Mucosa of descending colon (tissue), 3 donors: ENCODE results near the gene KCNQ5. TPM values are rescaled to one million over a fixed set of nuclear protein-coding genes. Genes with fewer than 3 reads are reported as not detected.

Experiments
- ATAC-seq: fragments of 200-7000 bp; cut with Tn5 transposase; one replicate; pipeline ENCODE4 v1.9.1; 2020; ENCODE audit warnings: mild to moderate bottlenecking, moderate library complexity
- DNase-seq, 3 donors: peaks; one replicate each; pipeline ENCODE4 v3.0.0-alpha.2; 2020
- H3K36me3 ChIP-seq: fragments of 200-600 bp; one replicate; pipeline ENCODE4 v1.8.0; 2021; ENCODE audit warnings: low read depth, mild to moderate bottlenecking
- H3K4me1 ChIP-seq: fragments of 200-600 bp; one replicate; pipeline ENCODE4 v1.8.0; 2021; ENCODE audit warnings: low read depth, mild to moderate bottlenecking
- H3K4me3 ChIP-seq: fragments of 200-600 bp; one replicate; pipeline ENCODE4 v1.8.0; 2021; ENCODE audit warnings: mild to moderate bottlenecking
- H3K9me3 ChIP-seq: fragments of 200-600 bp; one replicate; pipeline ENCODE4 v1.8.0; 2021; ENCODE audit warnings: mild to moderate bottlenecking
- intact Hi-C, 2 donors: fragments of 100-400 bp; cut with DNase I in 1 of 2; cut with micrococcal nuclease in 1 of 2; formaldehyde crosslinking; loops; one replicate each; pipeline versions ENCODE4 v1.11.0 to v1.11.1; 2022; cut with DNase I, micrococcal nuclease
- total RNA-seq, 3 donors: library from RNA; stranded (reverse); fragmentation: NEBNext Ultra II Directional in 2 of 3; extraction: Animal tissue kit (Norgen Biotek cat#: 25700) in 2 of 3; gene quantifications; one replicate each; pipeline versions ENCODE4 v1.2.1 to v1.2.4, GENCODE V29; 2021 to 2023
- TF ChIP-seq, protein P1 (sequence below): fragments of 200-600 bp; IDR thresholded peaks from one replicate; pipeline ENCODE4 v1.8.0; 2022; ENCODE audit warnings: antibody characterized with exemption, mild to moderate bottlenecking
- donor health status: DM: no; HTN: no; CAD: no; lungs with moderate emphysema.
- donor health status: DM: no; HTN: no; CAD: no.
- donor health status: DM: no; HTN: yes; CAD: no.

The KCNQ5 gene
- total RNA-seq, 3 donors from 2014 or later: 0.14 to 2.3 (median 0.17) TPM

DNA sequence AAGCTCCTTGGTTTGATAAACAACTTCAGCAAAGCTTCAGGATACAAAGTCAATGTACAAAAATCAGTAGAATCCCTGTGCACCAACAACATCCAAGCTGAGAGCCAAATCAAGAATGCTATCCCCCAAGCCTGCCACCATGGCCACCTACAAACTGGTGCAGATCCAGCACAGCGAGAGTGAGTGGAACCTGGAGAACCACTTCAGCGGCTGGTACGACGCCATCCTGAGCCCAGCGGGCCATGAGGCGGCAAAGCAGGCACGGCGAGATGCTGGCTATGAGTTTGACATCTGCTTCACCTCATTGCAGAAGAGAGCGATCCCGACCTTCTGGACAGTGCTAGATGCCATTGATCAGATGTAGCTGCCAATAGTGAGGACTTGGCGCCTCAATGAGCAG is 433.1 kb downstream of the KCNQ5 start:
- H3K4me3 ChIP-seq: no peak overlapping the region
- no peak for ATAC-seq
- H3K9me3 ChIP-seq: no peaks in the 10 kb centered on the region
- no peak for DNase-seq
- TF ChIP-seq, protein P1, sequence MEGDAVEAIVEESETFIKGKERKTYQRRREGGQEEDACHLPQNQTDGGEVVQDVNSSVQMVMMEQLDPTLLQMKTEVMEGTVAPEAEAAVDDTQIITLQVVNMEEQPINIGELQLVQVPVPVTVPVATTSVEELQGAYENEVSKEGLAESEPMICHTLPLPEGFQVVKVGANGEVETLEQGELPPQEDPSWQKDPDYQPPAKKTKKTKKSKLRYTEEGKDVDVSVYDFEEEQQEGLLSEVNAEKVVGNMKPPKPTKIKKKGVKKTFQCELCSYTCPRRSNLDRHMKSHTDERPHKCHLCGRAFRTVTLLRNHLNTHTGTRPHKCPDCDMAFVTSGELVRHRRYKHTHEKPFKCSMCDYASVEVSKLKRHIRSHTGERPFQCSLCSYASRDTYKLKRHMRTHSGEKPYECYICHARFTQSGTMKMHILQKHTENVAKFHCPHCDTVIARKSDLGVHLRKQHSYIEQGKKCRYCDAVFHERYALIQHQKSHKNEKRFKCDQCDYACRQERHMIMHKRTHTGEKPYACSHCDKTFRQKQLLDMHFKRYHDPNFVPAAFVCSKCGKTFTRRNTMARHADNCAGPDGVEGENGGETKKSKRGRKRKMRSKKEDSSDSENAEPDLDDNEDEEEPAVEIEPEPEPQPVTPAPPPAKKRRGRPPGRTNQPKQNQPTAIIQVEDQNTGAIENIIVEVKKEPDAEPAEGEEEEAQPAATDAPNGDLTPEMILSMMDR: no peak
- H3K36me3 ChIP-seq: no peaks in the 10 kb centered on the region
- H3K4me1 ChIP-seq: no peaks in the 10 kb centered on the region
- intact Hi-C loops: no loop called here

- DNase-seq (no peak), ATAC-seq (no peak)
- H3K9me3 ChIP-seq: no peaks in the 10 kb centered on the region
- H3K36me3 ChIP-seq: no peaks in the 10 kb centered on the region
- TF ChIP-seq, protein P1: no peak
- no peak overlapping the region for H3K4me3 ChIP-seq
- no peaks in the 10 kb centered on the region for H3K4me1 ChIP-seq
- intact Hi-C loops: no loop called here
Measured at GRCh38 chr6:73058736-73059135, 436.9 kb downstream of the KCNQ5 start.

GRCh38 chr6:73062130-73062529 is 440.3 kb downstream of the KCNQ5 start:
- intact Hi-C loops: no loop called here
- TF ChIP-seq, protein P1: no peak
- Histone ChIP-seq H3K4me3 (no peak overlapping the region), H3K4me1 (no peaks in the 10 kb centered on the region), H3K36me3 (no peaks in the 10 kb centered on the region), H3K9me3 (no peaks in the 10 kb centered on the region)
- DNase-seq: no peak
- ATAC-seq: no peak

DNA sequence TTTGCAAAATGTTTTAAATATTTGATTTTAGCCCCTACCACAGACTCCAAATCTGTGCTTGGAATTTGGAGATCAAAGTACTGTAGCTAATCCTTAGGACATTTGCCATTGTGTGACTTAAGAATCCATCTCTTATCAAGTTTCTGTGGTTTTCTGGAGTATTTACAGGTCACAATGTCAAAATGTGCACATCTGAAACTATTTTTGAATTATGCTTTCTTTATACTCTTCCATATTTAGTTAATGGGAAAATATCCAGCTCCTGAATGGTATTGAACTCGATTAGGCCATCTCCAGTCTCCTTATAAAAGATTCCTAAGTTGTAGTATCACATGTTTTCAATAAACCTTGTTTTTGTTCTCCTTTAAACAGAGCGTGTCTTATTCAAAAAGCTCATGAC is 441.0 kb downstream of the KCNQ5 start:
- H3K36me3 ChIP-seq: no peaks in the 10 kb centered on the region
- H3K4me1 ChIP-seq: no peaks in the 10 kb centered on the region
- intact Hi-C loops: no loop called here
- TF ChIP-seq, protein P1: no peak
- H3K4me3 ChIP-seq: no peak overlapping the region
- no peak for DNase-seq
- no peaks in the 10 kb centered on the region for H3K9me3 ChIP-seq
- no peak for ATAC-seq

DNA sequence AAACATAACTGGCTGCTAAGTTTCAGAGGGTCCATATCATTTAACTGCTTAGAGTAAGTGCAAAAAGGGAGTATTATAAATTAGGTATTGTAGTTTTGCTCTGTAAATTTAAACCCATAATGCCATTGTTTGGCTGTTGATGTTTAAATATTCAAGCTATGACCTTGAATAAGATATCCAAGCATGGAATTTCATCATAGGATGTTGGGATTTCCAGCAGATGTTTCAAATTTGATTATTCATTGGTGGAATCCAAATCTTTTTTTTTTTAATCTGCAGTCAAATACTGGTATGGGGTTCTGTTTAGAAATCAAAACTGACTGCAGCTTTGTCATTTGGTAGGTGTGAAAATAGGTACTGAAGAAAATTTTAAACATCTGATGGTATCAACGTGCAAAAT is 442.4 kb downstream of the KCNQ5 start:
- no peaks in the 10 kb centered on the region for H3K36me3 ChIP-seq
- ATAC-seq (no peak), DNase-seq (no peak)
- no peak overlapping the region for H3K4me3 ChIP-seq
- intact Hi-C loops: no loop called here
- no peaks in the 10 kb centered on the region for H3K9me3 ChIP-seq
- TF ChIP-seq, protein P1: no peak
- no peaks in the 10 kb centered on the region for H3K4me1 ChIP-seq

DNA sequence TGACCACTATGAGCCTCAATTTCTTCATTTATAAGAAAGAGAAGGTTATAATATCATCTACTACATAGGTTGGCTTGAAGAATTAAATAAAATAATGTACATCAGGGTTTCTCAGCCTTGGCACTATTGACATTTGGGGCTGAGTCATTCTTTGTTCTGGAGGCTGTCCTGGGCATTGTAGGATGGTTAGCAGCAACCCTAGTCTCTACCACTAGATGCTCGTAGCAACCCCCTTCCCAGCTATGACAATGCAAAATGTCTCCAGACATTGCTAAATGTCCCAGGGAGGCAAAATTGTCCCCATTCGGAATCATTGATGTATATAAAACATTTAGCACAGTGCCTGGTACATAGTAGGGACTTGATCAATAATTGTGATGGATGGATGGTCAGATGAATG is 451.4 kb downstream of the KCNQ5 start:
- Histone ChIP-seq H3K36me3 (no peaks in the 10 kb centered on the region), H3K9me3 (no peaks in the 10 kb centered on the region), H3K4me3 (no peak overlapping the region), H3K4me1 (no peaks in the 10 kb centered on the region)
- intact Hi-C loops: no loop called here
- DNase-seq: no peak
- ATAC-seq: no peak
- TF ChIP-seq, protein P1: no peak
